Mesenteric fat pad (tissue), 1 donor: Measurements from ENCODE around the gene PACRG. TPM values are rescaled to one million over a fixed set of nuclear protein-coding genes. Genes with fewer than 3 reads are reported as not detected.
"Not testable (repeated sequence)": the region's sequence is repeated elsewhere in the genome, so short reads cannot be mapped to it uniquely, and the experiment has no call there.

Experiments
- DNase-seq: peaks from one replicate; pipeline ENCODE4 v3.0.0-alpha.2; 2020; ENCODE audit warnings: low spot score
- long read RNA-seq: library from polyadenylated mRNA; unstranded; transcript quantifications from one replicate; pipeline ENCODE4 v2.0.0, GENCODE V29; 2020
- total RNA-seq: library from RNA; stranded (reverse); fragmentation: NEBNext Ultra II Directional; extraction: Animal tissue kit (Norgen Biotek cat#: 25700); gene quantifications from one replicate; pipeline ENCODE4 v1.2.1, GENCODE V29; 2021
- donor health status: DM: yes; HTN: yes; CAD: no.

PACRG gene
- not detected for total RNA-seq
- long read RNA-seq = 0 reads

GRCh38 chr6:162727322-162728182 is at the start of gene PACRG, which contains the start of gene PRKN:
TSS of gene PACRG (plus strand) at chr6:162727974.
TSS of gene PRKN (minus strand) at chr6:162727766.
- DNase-seq = peak; percentile 100

GRCh38 chr6:162678896-162679295 is 48.9 kb upstream of the PACRG start:
- not testable (repeated sequence) for DNase-seq

GRCh38 chr6:162679681-162680080 is 48.1 kb upstream of the PACRG start:
- no peak for DNase-seq

GRCh38 chr6:162680367-162680766 is 47.4 kb upstream of the PACRG start:
- no peak for DNase-seq

- no peak for DNase-seq
Measured at GRCh38 chr6:162680871-162681270, 46.9 kb upstream of the PACRG start.

GRCh38 chr6:162681447-162681846 is 46.3 kb upstream of the PACRG start:
- DNase-seq = no peak

GRCh38 chr6:162683135-162683534 is 44.6 kb upstream of the PACRG start:
- DNase-seq = no peak

- DNase-seq = no peak
Measured at GRCh38 chr6:162684052-162684451, 43.7 kb upstream of the PACRG start.

GRCh38 chr6:162684961-162685360 is 42.8 kb upstream of the PACRG start:
- DNase-seq = no peak

GRCh38 chr6:162685586-162685985 is 42.2 kb upstream of the PACRG start:
- no peak for DNase-seq

GRCh38 chr6:162688751-162689345 is 38.9 kb upstream of the PACRG start:
- DNase-seq = no peak

- no peak for DNase-seq
Measured at GRCh38 chr6:162690158-162690557, 37.6 kb upstream of the PACRG start.

GRCh38 chr6:162697872-162698403 is 29.8 kb upstream of the PACRG start:
- DNase-seq = no peak

- DNase-seq = no peak
Measured at GRCh38 chr6:162698440-162698839, 29.3 kb upstream of the PACRG start.

GRCh38 chr6:162699961-162700360 is 27.8 kb upstream of the PACRG start:
- no peak for DNase-seq

- no peak for DNase-seq
Measured at GRCh38 chr6:162700966-162701365, 26.8 kb upstream of the PACRG start.

GRCh38 chr6:162701551-162701950 is 26.2 kb upstream of the PACRG start:
- no peak for DNase-seq

- DNase-seq = no peak
Measured at GRCh38 chr6:162702446-162702845, 25.3 kb upstream of the PACRG start.

- DNase-seq = no peak
Measured at GRCh38 chr6:162704001-162704400, 23.8 kb upstream of the PACRG start.

GRCh38 chr6:162705736-162706135 is 22.0 kb upstream of the PACRG start:
- no peak for DNase-seq

- DNase-seq = no peak
Measured at GRCh38 chr6:162706232-162706631, 21.5 kb upstream of the PACRG start.

- no peak for DNase-seq
Measured at GRCh38 chr6:162708971-162709370, 18.8 kb upstream of the PACRG start.
